Posterior cingulate gyrus (tissue), 11 donors: ENCODE measurements around the gene PNMA1.

Source experiments
- DNase-seq, 10 donors: peaks; one replicate each; pipeline versions ENCODE4 v3.0.0 to v3.0.0-alpha.2; 2020 to 2021; ENCODE audit warnings: mixed read lengths in 3 of 10
- intact Hi-C: fragments of 100-400 bp; cut with DNase I; formaldehyde crosslinking; loops from one replicate; pipeline ENCODE4 v1.15.1; 2023

Gene PNMA1

GRCh38 chr14:73713803-73714655 is at the start of gene PNMA1:
Gene PNMA1 (minus strand): TSS chr14:73714384. CDS start chr14:73713639, 745 bp downstream.
- peak; percentile 84 to 99 (median 92) for DNase-seq
- intact Hi-C loops: loop anchor here (5.0 to 10.0 kb wide), 2 partner anchors 82 to 231 kb away; no protein-coding TSS in a partner anchor

- intact Hi-C loops: no loop called here
- peak in 1 of 10 donors; percentile 9 for DNase-seq
Measured at GRCh38 chr14:73763396-73763795, 49.2 kb upstream of the PNMA1 start.

- intact Hi-C loops: no loop called here
- DNase-seq: peak in 1 of 10 donors; percentile 17
Measured at GRCh38 chr14:73762375-73762822, 48.2 kb upstream of the PNMA1 start.

- intact Hi-C loops: no loop called here
- DNase-seq: peak in 1 of 10 donors; percentile 49
Measured at GRCh38 chr14:73761618-73762355, 47.6 kb upstream of the PNMA1 start.

- peak in 1 of 10 donors; percentile 39 for DNase-seq
- intact Hi-C loops: no loop called here
Measured at GRCh38 chr14:73760598-73761586, 46.7 kb upstream of the PNMA1 start.

GRCh38 chr14:73759714-73760597 is 45.8 kb upstream of the PNMA1 start:
- intact Hi-C loops: loop anchor here (2.0 to 10.0 kb wide), 3 partner anchors 27 to 65 kb away; no protein-coding TSS in a partner anchor
- peak; percentile 81 to 99 (median 90) for DNase-seq

GRCh38 chr14:73759183-73759713 is 45.1 kb upstream of the PNMA1 start:
- intact Hi-C loops: loop anchor here (2.0 to 10.0 kb wide), 3 partner anchors 28 to 66 kb away; no protein-coding TSS in a partner anchor

GRCh38 chr14:73758392-73759182 is 44.4 kb upstream of the PNMA1 start:
- intact Hi-C loops: loop anchor here (2.0 to 10.0 kb wide), 3 partner anchors 28 to 66 kb away; no protein-coding TSS in a partner anchor
- peak in 8 of 10 donors; percentile 43 to 93 (median 64) for DNase-seq

More at GRCh38 chr14:73759183-73759713, 45.1 kb upstream of the PNMA1 start:
- DNase-seq: peak; percentile 45 to 96 (median 68)

GRCh38 chr14:73757876-73758391 is 43.8 kb upstream of the PNMA1 start:
- intact Hi-C loops: loop anchor here (2.0 to 10.0 kb wide), 3 partner anchors 29 to 67 kb away; no protein-coding TSS in a partner anchor
- no peak for DNase-seq

GRCh38 chr14:73757381-73757780 is 43.2 kb upstream of the PNMA1 start:
- DNase-seq: no peak
- intact Hi-C loops: loop anchor here (10.0 kb wide), 1 partner anchor 67 kb away; no protein-coding TSS in a partner anchor

GRCh38 chr14:73755434-73756014 is 41.3 kb upstream of the PNMA1 start:
- intact Hi-C loops: loop anchor here (10.0 kb wide), 1 partner anchor 69 kb away; no protein-coding TSS in a partner anchor
- peak in 5 of 10 donors; percentile 40 to 91 (median 61) for DNase-seq

- intact Hi-C loops: loop anchor here (10.0 kb wide), 1 partner anchor 70 kb away; no protein-coding TSS in a partner anchor
- DNase-seq: peak in 2 of 10 donors; percentile 40 to 86
Measured at GRCh38 chr14:73754911-73755360, 40.8 kb upstream of the PNMA1 start.

- intact Hi-C loops: loop anchor here (10.0 kb wide), 1 partner anchor 71 kb away; no protein-coding TSS in a partner anchor
- peak in 6 of 10 donors; percentile 45 to 93 (median 54) for DNase-seq
Measured at GRCh38 chr14:73753887-73754795, 40.0 kb upstream of the PNMA1 start.

GRCh38 chr14:73753124-73753886 is 39.1 kb upstream of the PNMA1 start:
- intact Hi-C loops: loop anchor here (10.0 kb wide), 1 partner anchor 71 kb away; no protein-coding TSS in a partner anchor
- no peak for DNase-seq
